ENCODE measurements around the gene MRS2. TPM values are rescaled to one million over a fixed set of nuclear protein-coding genes. Genes with fewer than 3 reads are reported as not detected.
"Not testable (repeated sequence)": the region's sequence is repeated elsewhere in the genome, so short reads cannot be mapped to it uniquely, and the experiment has no call there.

MRS2 gene
- total RNA-seq, 2 experiments from 2014 or later, result 20.0 to 23.4 TPM

DNA sequence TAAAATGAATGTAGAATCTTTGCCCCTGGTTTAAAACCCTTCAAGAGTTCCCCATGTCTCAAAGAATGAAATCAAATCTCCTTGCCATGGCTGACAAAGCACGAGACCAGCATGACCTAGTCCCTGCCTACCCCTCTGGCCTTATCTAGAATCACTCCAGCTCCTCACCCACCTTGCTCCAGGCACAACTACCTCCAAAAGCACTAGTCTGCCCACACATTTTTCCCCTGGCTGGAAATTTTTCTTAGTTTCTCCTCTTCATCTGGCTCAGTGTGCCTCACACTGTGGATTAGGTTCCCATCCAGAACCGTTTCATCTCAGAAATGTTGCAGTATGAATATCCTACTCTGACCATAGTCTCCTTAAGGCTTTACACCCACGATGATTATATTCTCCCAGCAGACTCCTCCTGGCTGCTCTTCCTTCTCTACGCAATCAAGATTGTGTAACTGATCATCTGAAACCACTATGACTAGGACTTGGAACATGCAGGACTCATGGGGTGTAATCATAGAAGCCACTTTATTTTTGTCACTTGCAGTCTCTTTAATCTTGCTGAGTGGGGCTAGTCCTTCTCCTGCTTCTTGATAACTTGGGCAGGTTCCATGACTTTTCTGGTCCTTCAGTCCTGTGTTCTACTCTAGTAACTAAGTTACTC, 7.8 kb upstream of the MRS2 start:
- Mint-ChIP-seq H3K9me3 (peaks cover 8% of the 10 kb centered on the region), H3K4me3 (no peak overlapping the region), H3K27me3 (peaks cover 21% of the 10 kb centered on the region), H3K4me1 (ENCODE audit: low read depth) (no peaks in the 10 kb centered on the region), H3K36me3 (peaks cover 2% of the 10 kb centered on the region), H3K27ac (no peak overlapping the region)
- ChIA-PET CTCF (no interaction called here), POLR2A (no interaction called here)
- DNase-seq, result no peak
- intact Hi-C loops (cut with micrococcal nuclease), result no loop called here

DNA sequence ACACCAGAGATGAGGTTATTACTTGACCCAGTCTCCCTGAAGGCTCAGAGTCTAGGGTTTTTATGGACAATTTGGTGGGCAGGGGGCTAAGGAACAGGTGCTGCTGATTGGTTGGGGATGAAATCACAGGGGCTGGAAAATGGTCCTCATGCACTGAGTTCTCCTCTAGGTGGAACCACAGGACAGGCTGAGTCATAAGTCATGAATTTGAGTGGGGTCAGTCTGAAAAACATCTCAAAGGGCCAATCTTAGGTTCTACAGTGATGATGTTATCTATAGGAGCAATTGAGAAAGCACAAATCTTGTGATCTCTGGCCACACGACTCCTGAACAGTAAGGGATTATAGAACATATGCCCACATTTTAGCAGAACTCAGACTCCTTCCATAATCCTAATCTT, 5.9 kb upstream of the MRS2 start:
- Mint-ChIP-seq H3K4me1 (ENCODE audit: low read depth) (no peaks in the 10 kb centered on the region), H3K4me3 (no peak overlapping the region), H3K9me3 (peaks cover 8% of the 10 kb centered on the region), H3K27ac (no peak overlapping the region), H3K27me3 (peaks cover 28% of the 10 kb centered on the region), H3K36me3 (peaks cover 2% of the 10 kb centered on the region)
- ChIA-PET POLR2A (no interaction called here), CTCF (no interaction called here)
- intact Hi-C loops (cut with micrococcal nuclease), result no loop called here
- no peak for DNase-seq

DNA sequence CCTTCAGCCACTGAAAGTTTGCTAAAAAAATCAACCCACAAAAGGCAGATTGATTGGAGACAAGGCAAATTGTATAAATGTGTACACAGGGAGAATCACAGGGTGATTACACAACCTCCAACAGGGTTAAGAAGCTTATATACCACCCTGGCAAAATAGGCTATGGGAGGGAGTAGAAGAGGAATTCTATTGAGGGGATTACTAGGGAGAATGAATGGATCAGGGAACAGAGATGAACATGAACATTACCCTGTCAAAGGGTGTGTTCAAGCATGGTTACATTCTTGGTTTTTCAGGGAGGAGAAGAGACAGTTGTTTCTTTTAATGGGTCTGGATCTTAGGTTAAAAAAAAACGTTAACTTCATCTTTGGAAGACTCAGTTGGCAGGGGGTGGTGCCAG, 5.1 kb upstream of the MRS2 start:
- no peak for DNase-seq
- intact Hi-C loops (cut with micrococcal nuclease), result no loop called here
- Mint-ChIP-seq H3K4me3 (no peak overlapping the region), H3K27me3 (peaks cover 28% of the 10 kb centered on the region), H3K4me1 (ENCODE audit: low read depth) (peaks cover 2% of the 10 kb centered on the region), H3K27ac (no peak overlapping the region), H3K9me3 (peaks cover 8% of the 10 kb centered on the region), H3K36me3 (peaks cover 2% of the 10 kb centered on the region)
- POLR2A ChIA-PET, result no interaction called here
- CTCF ChIA-PET, result no interaction called here

DNA sequence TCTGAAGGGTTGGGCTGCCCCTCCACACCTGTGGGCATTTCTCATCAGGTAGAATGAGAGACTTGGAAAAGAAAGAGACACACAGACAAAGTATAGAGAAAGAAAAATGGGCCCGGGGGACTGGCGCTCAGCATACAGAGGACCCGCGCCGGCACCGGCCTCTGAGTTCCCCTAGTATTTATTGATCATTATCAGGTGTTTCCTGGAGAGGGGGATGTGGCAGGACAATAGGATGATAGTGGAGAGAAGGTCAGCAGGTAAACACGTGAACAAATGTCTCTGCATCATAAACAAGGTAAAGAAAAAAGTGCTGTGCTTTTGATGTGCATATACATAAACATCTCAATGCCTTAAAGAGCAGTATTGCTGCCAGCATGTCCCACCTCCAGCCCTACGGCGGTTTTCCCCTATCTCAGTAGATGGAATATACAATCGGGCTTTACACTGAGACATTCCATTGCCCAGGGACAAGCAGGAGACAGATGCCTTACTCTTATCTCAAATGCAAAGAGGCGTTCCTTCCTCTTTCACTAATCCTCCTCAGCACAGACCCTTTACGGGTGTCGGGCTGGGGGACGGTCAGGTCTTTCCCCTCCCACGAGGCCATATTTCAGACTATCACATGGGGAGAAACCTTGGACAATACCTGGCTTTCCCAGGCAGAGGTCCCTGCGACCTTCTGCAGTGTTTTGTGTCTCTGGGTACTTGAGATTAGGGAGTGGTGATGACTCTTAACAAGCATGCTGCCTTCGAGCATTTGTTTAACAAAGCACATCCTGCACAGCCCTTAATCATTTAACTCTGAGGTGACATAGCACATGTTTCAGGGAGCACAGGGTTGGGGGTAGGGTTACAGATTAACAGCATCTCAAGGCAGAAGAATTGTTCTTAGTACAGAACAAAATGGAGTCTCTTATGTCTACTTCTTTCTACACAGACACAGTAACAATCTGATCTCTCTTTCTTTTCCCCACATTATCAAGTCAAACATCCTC, 2.4 kb upstream of the MRS2 start:
- CTCF ChIA-PET, H3K36me3 Mint-ChIP-seq, H3K9me3 Mint-ChIP-seq, POLR2A ChIA-PET, H3K4me3 Mint-ChIP-seq, H3K27ac Mint-ChIP-seq, DNase-seq: not testable (repeated sequence)
- H3K4me1 Mint-ChIP-seq (ENCODE audit: low read depth), result peaks cover 19% of the 10 kb centered on the region
- intact Hi-C loops (cut with micrococcal nuclease), result loop anchor here (5.0 kb wide), 1 partner anchor 118 kb away; no protein-coding TSS in a partner anchor
- peaks cover 28% of the 10 kb centered on the region for H3K27me3 Mint-ChIP-seq

DNA sequence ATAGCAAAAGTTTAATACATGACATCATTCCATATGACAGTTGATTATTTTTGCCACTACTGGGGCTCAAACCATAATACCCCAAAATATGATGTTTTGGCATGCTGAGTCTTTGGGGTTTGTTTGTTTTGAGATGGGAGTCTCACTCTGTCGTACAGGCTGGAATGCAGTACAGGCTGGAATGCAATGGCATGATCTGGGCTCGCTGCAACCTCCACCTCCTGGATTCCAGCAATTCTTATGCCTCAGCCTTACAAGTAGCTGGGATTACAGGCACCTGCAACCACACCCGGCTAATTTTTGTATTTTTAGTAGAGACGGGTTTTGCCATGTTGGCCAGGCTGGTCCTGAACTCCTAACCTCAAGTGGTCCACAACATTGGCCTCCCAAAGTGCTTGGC, 1.3 kb upstream of the MRS2 start:
- ChIA-PET POLR2A (no interaction called here), CTCF (no interaction called here)
- peaks cover 6% of the 10 kb centered on the region for H3K9me3 Mint-ChIP-seq
- H3K27ac Mint-ChIP-seq, result no peak overlapping the region
- no peak overlapping the region for H3K4me3 Mint-ChIP-seq
- H3K36me3 Mint-ChIP-seq, result peaks cover under 1% of the 10 kb centered on the region
- H3K27me3 Mint-ChIP-seq, result peaks cover 23% of the 10 kb centered on the region
- intact Hi-C loops (cut with micrococcal nuclease), result loop anchor here (5.0 kb wide), 1 partner anchor 119 kb away; no protein-coding TSS in a partner anchor
- peaks cover 22% of the 10 kb centered on the region for H3K4me1 Mint-ChIP-seq (ENCODE audit: low read depth)
- DNase-seq, result no peak

DNA sequence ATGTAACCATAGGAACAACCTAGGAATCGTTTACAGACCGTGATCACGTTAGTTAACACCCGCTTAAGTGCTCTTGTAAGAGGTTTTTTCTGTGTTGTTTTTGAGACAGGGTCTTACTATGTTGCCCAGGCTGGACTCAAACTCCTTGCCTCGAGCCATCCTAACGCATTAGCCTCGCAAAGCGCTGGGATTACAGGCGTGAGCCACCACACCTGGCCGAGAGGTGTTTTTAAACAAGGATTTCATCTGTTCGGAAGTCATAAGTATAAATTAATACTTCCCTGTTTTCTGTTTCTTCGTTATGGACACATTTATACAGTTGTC, 727 bp downstream of the MRS2 start:
- Mint-ChIP-seq H3K36me3 (no peaks in the 10 kb centered on the region), H3K9me3 (no peaks in the 10 kb centered on the region), H3K27ac (peak overlapping the region; percentile 20), H3K27me3 (peaks cover 16% of the 10 kb centered on the region), H3K4me1 (ENCODE audit: low read depth) (peaks cover 22% of the 10 kb centered on the region), H3K4me3 (peak overlapping the region; percentile 85)
- CTCF ChIA-PET, result interaction anchor here (1.6 kb wide), 1 partner anchor 43 kb away, joined by 4 read pairs; no protein-coding TSS in a partner anchor
- POLR2A ChIA-PET, result no interaction called here
- DNase-seq, result no peak
- intact Hi-C loops (cut with micrococcal nuclease), result loop anchor here (2.0 to 5.0 kb wide), 2 partner anchors 43 to 121 kb away; no protein-coding TSS in a partner anchor

DNA sequence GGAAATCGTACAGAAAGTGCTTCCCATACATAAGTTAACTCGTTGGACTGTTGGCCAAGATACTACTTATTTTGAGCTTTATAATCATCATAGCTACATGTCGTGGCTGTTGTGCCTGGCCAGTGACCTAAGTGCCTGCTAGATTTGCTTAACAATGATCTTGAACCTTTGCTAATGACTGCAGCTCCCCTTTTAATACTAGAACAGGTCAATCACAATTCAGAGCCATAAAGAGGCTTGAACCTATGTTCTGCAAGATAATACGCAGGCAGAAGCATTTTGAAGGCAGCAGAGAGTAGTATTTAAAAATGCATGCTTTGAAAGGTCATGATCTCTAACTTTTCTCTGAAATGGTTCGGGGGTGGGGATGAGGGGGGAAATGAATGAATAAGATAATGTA, 2.5 kb downstream of the MRS2 start:
- Mint-ChIP-seq H3K4me1 (ENCODE audit: low read depth) (peaks cover 25% of the 10 kb centered on the region), H3K36me3 (no peaks in the 10 kb centered on the region), H3K4me3 (no peak overlapping the region), H3K27me3 (peaks cover 3% of the 10 kb centered on the region), H3K27ac (no peak overlapping the region), H3K9me3 (no peaks in the 10 kb centered on the region)
- ChIA-PET CTCF (no interaction called here), POLR2A (no interaction called here)
- no peak for DNase-seq
- intact Hi-C loops (cut with micrococcal nuclease), result no loop called here

DNA sequence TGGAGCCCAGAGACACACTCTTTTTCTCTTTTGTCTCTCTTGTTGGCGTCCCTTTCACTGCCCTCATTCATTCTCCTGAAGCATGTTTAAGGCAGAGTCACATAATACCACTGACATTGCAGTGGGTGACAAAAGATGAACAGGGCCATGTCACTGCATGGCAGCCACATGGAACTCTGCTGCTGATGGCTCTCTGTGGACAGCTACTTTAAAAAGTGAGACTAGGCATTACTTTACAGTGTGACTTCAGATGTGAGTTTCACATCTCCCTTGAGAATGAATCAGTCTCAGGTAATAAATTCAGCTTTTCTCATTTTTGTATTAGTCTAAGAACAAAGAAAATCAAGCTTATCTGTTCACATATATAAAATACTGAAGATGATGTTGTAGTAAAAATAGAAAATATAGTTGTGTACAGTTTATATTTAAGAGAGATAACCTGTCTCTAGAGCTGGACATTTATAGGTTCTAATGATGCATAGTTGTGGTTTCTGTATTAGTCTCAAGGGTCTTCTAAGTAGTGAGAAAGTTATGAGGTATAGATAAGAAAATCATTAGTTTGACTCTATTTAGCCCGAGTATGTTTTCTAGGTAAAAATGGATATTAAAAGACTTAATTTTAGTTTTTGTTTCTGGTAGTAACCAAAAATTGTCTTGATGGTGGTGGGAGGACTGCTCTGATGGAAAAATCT, 6.1 kb downstream of the MRS2 start:
- no peaks in the 10 kb centered on the region for H3K9me3 Mint-ChIP-seq

DNA sequence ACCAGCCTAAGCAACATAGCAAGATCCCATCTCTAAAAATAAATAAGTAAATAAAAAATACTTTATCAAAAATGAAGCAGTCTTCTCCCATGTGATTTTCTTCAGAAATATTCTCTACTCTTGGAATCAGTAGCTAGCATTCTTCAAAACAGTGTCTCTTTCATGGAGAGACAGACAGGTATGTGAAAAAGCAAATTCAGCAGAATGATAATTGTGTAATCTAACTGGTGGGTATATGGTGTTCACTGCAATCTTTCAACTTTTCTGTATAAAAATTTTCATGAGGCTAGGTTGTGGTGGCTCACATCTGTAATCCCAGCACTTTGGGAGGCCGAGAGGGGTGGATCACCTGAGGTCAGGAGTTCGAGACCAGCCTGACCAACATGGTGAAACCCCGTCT, 7.9 kb downstream of the MRS2 start:
- POLR2A ChIA-PET, result interaction anchor here (0.6 kb wide), 1 partner anchor 710 kb away, joined by 3 read pairs; no protein-coding TSS in a partner anchor

More for the DNA sequence above, 6.1 kb downstream of the MRS2 start:
- no peak overlapping the region for H3K27ac Mint-ChIP-seq
- peaks cover 14% of the 10 kb centered on the region for H3K36me3 Mint-ChIP-seq
- no peak overlapping the region for H3K4me3 Mint-ChIP-seq
- ChIA-PET POLR2A (no interaction called here), CTCF (no interaction called here)
- peaks cover 17% of the 10 kb centered on the region for H3K4me1 Mint-ChIP-seq (ENCODE audit: low read depth)
- intact Hi-C loops (cut with micrococcal nuclease), result no loop called here
- no peaks in the 10 kb centered on the region for H3K27me3 Mint-ChIP-seq
- no peak for DNase-seq

DNA sequence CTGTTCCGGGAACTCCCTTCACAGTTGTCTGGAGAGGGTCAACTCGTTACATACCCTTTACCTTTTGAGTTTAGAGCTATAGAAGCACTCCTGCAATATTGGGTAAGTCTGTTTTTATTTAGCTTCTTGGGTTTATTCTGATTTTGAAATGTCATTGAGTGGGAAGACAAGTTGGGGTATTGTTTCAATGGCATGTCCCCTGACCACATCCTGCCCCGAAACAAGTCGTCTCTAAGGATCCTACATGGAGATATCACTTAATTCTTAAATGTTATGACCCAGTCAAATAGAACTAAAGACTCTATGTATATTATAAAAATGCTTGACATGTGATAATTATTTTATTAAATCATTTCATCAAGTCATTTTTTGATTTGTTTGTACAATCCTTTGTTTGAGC, 9.6 kb downstream of the MRS2 start:
- intact Hi-C loops (cut with micrococcal nuclease), result loop anchor here (1.0 kb wide), 1 partner anchor 10 kb away; the partner anchor contains the start of gene MRS2
- ChIA-PET CTCF (interaction anchor here (0.7 to 1.8 kb wide), 3 partner anchors 18 to 353 kb away, joined by 3 to 5 read pairs (median 3); no protein-coding TSS in a partner anchor), POLR2A (no interaction called here)
- Mint-ChIP-seq H3K4me1 (ENCODE audit: low read depth) (peaks cover 4% of the 10 kb centered on the region), H3K27me3 (no peaks in the 10 kb centered on the region), H3K4me3 (no peak overlapping the region), H3K36me3 (peaks cover 22% of the 10 kb centered on the region), H3K27ac (no peak overlapping the region), H3K9me3 (no peaks in the 10 kb centered on the region)
- no peak for DNase-seq

More for the DNA sequence above, 7.9 kb downstream of the MRS2 start:
- H3K4me1 Mint-ChIP-seq (ENCODE audit: low read depth), result peaks cover 4% of the 10 kb centered on the region
- intact Hi-C loops (cut with micrococcal nuclease), result no loop called here
- no peaks in the 10 kb centered on the region for H3K9me3 Mint-ChIP-seq
- no peak overlapping the region for H3K4me3 Mint-ChIP-seq
- H3K27ac Mint-ChIP-seq, result no peak overlapping the region
- CTCF ChIA-PET, result no interaction called here
- peaks cover 17% of the 10 kb centered on the region for H3K36me3 Mint-ChIP-seq
- no peak for DNase-seq
- no peaks in the 10 kb centered on the region for H3K27me3 Mint-ChIP-seq

DNA sequence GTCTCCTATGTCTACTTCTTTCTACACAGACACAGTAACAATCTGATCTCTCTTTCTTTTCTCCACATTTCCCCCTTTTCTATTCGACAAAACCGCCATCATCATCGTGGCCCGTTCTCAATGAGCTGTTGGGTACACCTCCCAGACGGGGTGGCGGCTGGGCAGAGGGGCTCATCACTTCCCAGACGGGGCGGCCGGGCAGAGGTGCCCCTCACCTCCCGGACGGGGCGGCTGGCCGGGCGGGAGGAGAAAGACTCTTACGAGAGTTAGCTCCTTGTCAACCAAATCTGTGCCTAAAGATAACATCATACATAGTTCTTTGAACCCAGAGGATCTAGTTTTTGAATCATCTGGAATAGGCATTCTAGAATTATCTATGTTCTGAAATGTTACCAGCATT, 11.8 kb downstream of the MRS2 start:
- H3K36me3 Mint-ChIP-seq, result peaks cover 30% of the 10 kb centered on the region
- intact Hi-C loops (cut with micrococcal nuclease); H3K27ac Mint-ChIP-seq; H3K27me3 Mint-ChIP-seq; H3K9me3 Mint-ChIP-seq; H3K4me3 Mint-ChIP-seq; CTCF ChIA-PET; DNase-seq; POLR2A ChIA-PET; H3K4me1 Mint-ChIP-seq (ENCODE audit: low read depth): not testable (repeated sequence)

DNA sequence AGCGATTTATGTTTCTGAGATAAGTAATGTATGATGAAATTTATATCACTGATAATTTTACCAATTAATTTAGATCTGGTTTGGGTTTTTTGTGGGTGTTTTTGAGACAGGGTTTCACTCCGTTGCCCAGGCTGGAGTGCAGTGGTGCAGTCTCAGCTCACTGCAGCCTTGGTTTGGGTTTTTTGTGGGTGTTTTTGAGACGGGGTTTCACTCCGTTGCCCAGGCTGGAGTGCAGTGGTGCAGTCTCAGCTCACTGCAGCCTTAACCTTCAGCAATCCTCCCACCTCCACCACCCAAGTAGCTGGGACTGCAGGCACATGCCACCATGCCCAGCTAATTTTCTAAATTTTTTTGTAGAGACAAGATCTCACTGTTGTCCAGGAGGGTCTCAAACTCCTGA, 13.0 kb downstream of the MRS2 start:
- H3K4me1 Mint-ChIP-seq (ENCODE audit: low read depth), result no peaks in the 10 kb centered on the region
- ChIA-PET CTCF (interaction anchor here (1.2 kb wide), 1 partner anchor 15 kb away, joined by 4 read pairs; no protein-coding TSS in a partner anchor), POLR2A (no interaction called here)
- no peak overlapping the region for H3K4me3 Mint-ChIP-seq
- H3K36me3 Mint-ChIP-seq, result peaks cover 34% of the 10 kb centered on the region
- intact Hi-C loops (cut with micrococcal nuclease), result no loop called here
- H3K9me3 Mint-ChIP-seq, result no peaks in the 10 kb centered on the region
- no peak for DNase-seq
- H3K27ac Mint-ChIP-seq, result no peak overlapping the region
- no peaks in the 10 kb centered on the region for H3K27me3 Mint-ChIP-seq

All from activated CD4-positive, alpha-beta memory T cell treated with anti-CD3 and anti-CD28 coated beads for 36 hours (primary cell).